ENCODE results near the gene MTHFD1L. TPM values are rescaled to one million over a fixed set of nuclear protein-coding genes. Genes with fewer than 3 reads are reported as not detected.
A peak's percentile ranks its signal among the peaks of the same experiment; 100 is the strongest.

MTHFD1L gene
- total and polyA plus RNA-seq, 2 of the 4 experiments (the other 2 are of a cell fraction) = 43.5 to 53.2 TPM

DNA sequence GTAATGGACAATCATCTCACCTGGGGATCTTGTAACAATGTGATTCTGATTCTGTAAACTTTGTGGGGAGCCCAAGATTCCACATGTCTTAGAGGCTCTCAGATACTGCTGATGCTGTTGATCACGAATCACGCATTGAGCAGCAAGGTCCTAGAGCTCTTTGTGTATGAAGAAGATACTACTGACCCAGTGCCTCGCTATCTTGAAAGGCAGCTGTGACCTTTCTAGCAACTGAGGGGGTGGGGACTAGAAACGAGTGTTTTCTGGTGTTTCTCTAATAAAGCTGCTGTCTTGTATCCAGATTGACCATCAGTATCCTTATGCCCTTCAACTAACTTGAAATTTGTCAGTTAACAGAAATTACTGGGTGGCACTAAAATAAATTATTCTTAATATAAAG, 142.9 kb downstream of the MTHFD1L start:
- Histone ChIP-seq H3K4me3 (ENCODE audit: insufficient read depth, low read depth, low read length) (no peak overlapping the region), H2BK15ac (ENCODE audit: low read depth, low read length) (no peak overlapping the region), H3K9me1 (ENCODE audit: insufficient read depth, low read length) (peaks cover 21% of the 10 kb centered on the region), H4K20me1 (ENCODE audit: insufficient read depth, low read length) (no peaks in the 10 kb centered on the region), H2AK9ac (replicated peaks; ENCODE audit: low read depth, low read length, poor library complexity) (no peak overlapping the region), H3K27me3 (ENCODE audit: control insufficient read depth, insufficient read depth, low read length) (no peaks in the 10 kb centered on the region), H2BK20ac (ENCODE audit: low read depth, low read length) (no peak overlapping the region), H3K9me3 (ENCODE audit: control insufficient read depth, insufficient read depth, low read length) (no peaks in the 10 kb centered on the region), H4K8ac (ENCODE audit: low read depth in 2 of 2, low read length in 2 of 2) (no peak overlapping the region; a peak in 1 of 4 replicates), H3K4me1 (ENCODE audit: control insufficient read depth, insufficient read depth, low read length) (peaks cover 25% of the 10 kb centered on the region), H4K91ac (ENCODE audit: insufficient read depth, low read depth, low read length) (no peak overlapping the region), H3K4ac (ENCODE audit: low read depth, low read length) (no peak overlapping the region), H3K56ac (ENCODE audit: extremely low read depth, insufficient read depth, low read length) (no peak overlapping the region), H3K4me2 (ENCODE audit: low read depth, low read length) (no peak overlapping the region), H2AK5ac (ENCODE audit: low read depth, low read length) (no peak overlapping the region), H3K27ac (ENCODE audit: insufficient read depth, low read length) (no peak overlapping the region), H2BK5ac (ENCODE audit: low read depth, low read length, poor library complexity, severe bottlenecking) (no peak overlapping the region), H4K5ac (ENCODE audit: low read depth, low read length) (no peak overlapping the region), H3K14ac (replicated peaks; ENCODE audit: low read depth, low read length) (no peak overlapping the region), H2BK120ac (ENCODE audit: low read depth, low read length) (no peak overlapping the region), H3K36me3 (ENCODE audit: control insufficient read depth, insufficient read depth, low read length) (peaks cover 24% of the 10 kb centered on the region), H3K9ac (ENCODE audit: low read depth, low read length) (no peak overlapping the region), H3K18ac (ENCODE audit: low read depth, low read length) (no peak overlapping the region), H2AFZ (replicated peaks; ENCODE audit: low read length, poor library complexity) (no peak overlapping the region), H3K79me1 (ENCODE audit: low read depth in 1 of 2, low read length in 2 of 2) (peaks cover 29 to 57% of the 10 kb centered on the region in 2 experiments), H3K23ac (ENCODE audit: low read depth, low read length) (no peak overlapping the region)
- ATAC-seq (ENCODE audit: low read depth) (no peak), DNase-seq (no peak)
- no TSS peak for BruUV-seq (replicated peaks)
- in situ Hi-C loops (cut with MboI; ENCODE audit: low sequenced_read_pairs) (no loop called here), dilution Hi-C loops (cut with HindIII; ENCODE audit: low sequenced_read_pairs, unreplicated experiment) (no loop called here), intact Hi-C loops (cut with micrococcal nuclease) (no loop called here)
- TF ChIP-seq NFE2L2 (IDR thresholded peaks at IDR 0.05; ENCODE audit: low read depth, low read length) (no peak), RFX5 (IDR thresholded peaks at IDR 0.05; ENCODE audit: low read depth, low read length) (peak; percentile 22; the same call in 1 of the 2 replicates)
- CTCF ChIA-PET = interaction anchor here (0.6 kb wide), 1 partner anchor 23 kb away, joined by 4 read pairs; no protein-coding TSS in a partner anchor
- POLR2A ChIA-PET (ENCODE audit: unreplicated experiment) = no interaction called here
- WGBS, 2 experiments (ENCODE audit: extremely low coverage in 2 of 2, insufficient read length in 1 of 2) = 89% methylated on average over 3 of the region's 4 CpGs; no CpG with 5 or more reads in 1 of the 2 experiments
